ENCODE data around the gene TUBB2A.
"Not testable (repeated sequence)": the region's sequence is repeated elsewhere in the genome, so short reads cannot be mapped to it uniquely, and the experiment has no call there.

TUBB2A gene

DNA sequence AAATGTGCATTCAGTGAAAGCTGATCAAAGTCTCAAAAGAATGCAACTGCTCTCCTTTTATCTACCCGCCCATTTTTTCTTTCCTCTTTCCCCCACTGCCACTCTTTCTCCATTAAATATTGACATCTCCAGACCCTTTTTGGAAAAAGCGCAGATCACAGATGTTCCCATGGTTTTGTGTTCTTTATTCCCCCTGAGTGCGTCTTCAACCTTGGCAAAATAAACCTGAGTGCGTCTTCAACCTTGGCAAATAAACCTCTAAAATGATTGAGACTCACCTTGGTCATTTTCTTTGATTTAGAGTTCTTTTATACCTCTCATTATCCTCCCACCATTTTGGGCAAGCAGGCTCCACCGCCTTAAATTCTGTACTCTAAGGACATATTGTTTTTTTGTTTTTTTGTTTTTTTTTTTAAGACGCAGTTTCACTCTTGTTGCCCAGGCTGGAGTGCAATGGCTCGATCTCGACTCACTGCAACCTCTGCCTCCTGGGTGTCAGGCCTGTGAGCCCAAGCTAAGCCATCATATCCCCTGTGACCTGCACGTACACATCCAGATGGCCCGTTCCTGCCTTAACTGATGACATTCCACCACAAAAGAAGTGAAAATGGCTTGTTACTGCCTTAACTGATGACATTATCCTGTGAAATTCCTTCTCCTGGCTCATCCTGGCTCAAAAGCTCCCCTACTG, 9.3 kb upstream of the TUBB2A start:
- peak overlapping the region; percentile 67; the same call in 1 of the 2 replicates for H3K4me3 ChIP-seq (ENCODE audit: low read depth, low read length)

GRCh38 chr6:3165631-3166534, 8.5 kb upstream of the TUBB2A start:
- peaks cover 49% of the 10 kb centered on the region for H3K4me1 ChIP-seq (ENCODE audit: control insufficient read depth, insufficient read depth, low read length)
- H3K27ac ChIP-seq (ENCODE audit: low read depth, low read length): peak overlapping the region; percentile 98
- H3K4me3 ChIP-seq (ENCODE audit: low read depth, low read length): peak overlapping the region; percentile 45
- H3K27me3 ChIP-seq (ENCODE audit: control insufficient read depth, insufficient read depth, low read length): no peaks in the 10 kb centered on the region
- no peaks in the 10 kb centered on the region for H3K9me3 ChIP-seq (ENCODE audit: control insufficient read depth, insufficient read depth, low read depth, low read length)
- no peaks in the 10 kb centered on the region; the same call in 1 of the 2 replicates for H3K36me3 ChIP-seq (ENCODE audit: control insufficient read depth, insufficient read depth, low read length)
- H3K9ac ChIP-seq (ENCODE audit: low read length): peak overlapping the region; percentile 88

More for the DNA sequence above, 9.3 kb upstream of the TUBB2A start:
- H3K4me1 ChIP-seq (ENCODE audit: control insufficient read depth, insufficient read depth, low read length): peaks cover 46% of the 10 kb centered on the region
- peak overlapping the region; percentile 98 for H3K27ac ChIP-seq (ENCODE audit: low read depth, low read length)
- H3K27me3 ChIP-seq (ENCODE audit: control insufficient read depth, insufficient read depth, low read length); H3K36me3 ChIP-seq (ENCODE audit: control insufficient read depth, insufficient read depth, low read length); H3K9me3 ChIP-seq (ENCODE audit: control insufficient read depth, insufficient read depth, low read depth, low read length): not testable (repeated sequence)
- H3K9ac ChIP-seq (ENCODE audit: low read length): peak overlapping the region; percentile 88

DNA sequence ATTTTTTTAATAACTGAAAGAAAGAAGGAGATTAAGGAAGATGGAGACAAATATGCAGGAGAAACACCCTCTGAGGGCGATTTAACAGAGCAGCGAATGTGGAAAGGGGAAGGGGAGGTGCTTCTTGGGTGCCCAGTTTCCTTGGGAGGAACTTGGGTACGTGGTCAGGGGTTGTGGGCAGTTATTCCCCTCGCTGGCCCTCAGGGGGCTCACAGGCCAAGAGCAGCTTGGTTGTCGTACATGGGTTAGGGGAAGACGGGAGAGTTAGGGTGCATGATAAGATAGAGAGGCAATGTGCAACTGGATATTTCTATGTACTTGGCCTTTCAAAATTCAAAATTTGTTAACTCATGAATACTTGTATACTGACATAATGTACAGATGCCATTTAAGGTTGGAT, 7.0 kb upstream of the TUBB2A start:
- H3K4me1 ChIP-seq (ENCODE audit: control insufficient read depth, insufficient read depth, low read length): peaks cover 62% of the 10 kb centered on the region

GRCh38 chr6:3163248-3163594, 5.9 kb upstream of the TUBB2A start:
- Histone ChIP-seq H3K4me1 (ENCODE audit: control insufficient read depth, insufficient read depth, low read length) (peaks cover 72% of the 10 kb centered on the region), H3K27ac (ENCODE audit: low read depth, low read length) (peak overlapping the region; percentile 82; the same call in 1 of the 2 replicates), H3K9me3 (ENCODE audit: control insufficient read depth, insufficient read depth, low read depth, low read length) (no peaks in the 10 kb centered on the region), H3K9ac (ENCODE audit: low read length) (peak overlapping the region; percentile 88), H3K36me3 (ENCODE audit: control insufficient read depth, insufficient read depth, low read length) (no peaks in the 10 kb centered on the region), H3K27me3 (ENCODE audit: control insufficient read depth, insufficient read depth, low read length) (no peaks in the 10 kb centered on the region), H3K4me3 (ENCODE audit: low read depth, low read length) (peak overlapping the region; percentile 74)

More for the DNA sequence above, 7.0 kb upstream of the TUBB2A start:
- Histone ChIP-seq H3K36me3 (ENCODE audit: control insufficient read depth, insufficient read depth, low read length) (no peaks in the 10 kb centered on the region), H3K27ac (ENCODE audit: low read depth, low read length) (peak overlapping the region; percentile 98; the same call in 1 of the 2 replicates), H3K9me3 (ENCODE audit: control insufficient read depth, insufficient read depth, low read depth, low read length) (no peaks in the 10 kb centered on the region), H3K9ac (ENCODE audit: low read length) (peak overlapping the region; percentile 88), H3K27me3 (ENCODE audit: control insufficient read depth, insufficient read depth, low read length) (no peaks in the 10 kb centered on the region), H3K4me3 (ENCODE audit: low read depth, low read length) (peak overlapping the region; percentile 45; the same call in 1 of the 2 replicates)

DNA sequence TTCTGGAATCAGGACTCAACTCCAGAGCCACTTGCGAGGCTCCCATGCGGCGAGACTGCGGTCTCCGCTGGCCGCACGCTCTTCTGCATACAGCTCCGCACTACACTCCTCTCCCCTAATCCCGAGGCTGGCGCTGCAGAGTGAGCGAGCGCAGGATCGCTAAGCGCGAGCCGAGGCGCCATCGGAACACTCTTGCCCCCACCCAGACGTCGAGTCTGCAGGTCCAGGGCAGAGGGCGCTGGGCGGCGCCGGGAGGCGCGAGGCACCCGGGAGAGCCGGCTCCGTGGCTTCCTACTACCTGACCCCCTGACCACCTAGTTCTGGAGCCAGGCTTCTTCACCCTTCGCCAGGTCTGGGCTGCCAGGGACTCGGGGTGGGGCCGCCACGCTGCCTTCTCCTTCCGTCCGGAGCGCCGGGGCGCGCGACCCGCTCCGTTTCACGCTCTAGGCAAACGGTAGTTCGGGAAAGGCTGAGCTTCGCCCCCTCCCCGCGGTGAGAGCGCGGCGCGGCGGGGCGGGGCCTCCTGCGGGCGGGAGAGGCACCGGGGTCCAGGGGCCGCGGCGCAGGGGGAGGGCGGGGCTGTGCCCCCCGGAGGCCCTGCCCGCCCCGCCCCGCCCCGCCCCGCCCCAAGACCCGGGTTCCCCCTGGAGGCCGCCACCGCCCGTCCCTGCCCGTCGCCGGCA, 5.4 kb upstream of the TUBB2A start:
- Histone ChIP-seq H3K9me3 (ENCODE audit: control insufficient read depth, insufficient read depth, low read depth, low read length) (no peaks in the 10 kb centered on the region), H3K4me1 (ENCODE audit: control insufficient read depth, insufficient read depth, low read length) (peaks cover 73% of the 10 kb centered on the region), H3K27me3 (ENCODE audit: control insufficient read depth, insufficient read depth, low read length) (no peaks in the 10 kb centered on the region), H3K4me3 (ENCODE audit: low read depth, low read length) (peak overlapping the region; percentile 74), H3K36me3 (ENCODE audit: control insufficient read depth, insufficient read depth, low read length) (no peaks in the 10 kb centered on the region), H3K27ac (ENCODE audit: low read depth, low read length) (peak overlapping the region; percentile 95; the same call in 1 of the 2 replicates), H3K9ac (ENCODE audit: low read length) (peak overlapping the region; percentile 99)

DNA sequence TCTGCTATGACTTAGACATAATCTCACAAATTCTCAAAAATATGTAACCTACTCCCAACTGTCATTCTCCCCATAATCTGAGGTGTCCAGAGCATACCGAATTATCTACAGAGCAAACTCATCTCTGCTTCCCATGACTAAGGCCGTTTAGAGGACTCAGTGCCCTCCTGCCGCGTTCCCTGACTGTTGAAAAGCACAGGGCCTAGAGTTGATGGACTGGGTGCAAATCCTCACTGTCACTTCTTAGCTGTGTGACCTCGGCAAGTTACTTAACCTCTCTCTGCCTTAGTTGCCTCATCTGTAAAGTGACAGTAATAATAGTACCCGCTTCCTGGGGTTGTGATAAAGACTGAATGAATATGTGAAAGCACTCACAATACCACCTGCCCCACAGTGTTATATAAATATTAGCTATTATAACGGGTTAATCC, 4.7 kb upstream of the TUBB2A start:
- H3K4me1 ChIP-seq (ENCODE audit: control insufficient read depth, insufficient read depth, low read length): peaks cover 69% of the 10 kb centered on the region
- H3K9me3 ChIP-seq (ENCODE audit: control insufficient read depth, insufficient read depth, low read depth, low read length): no peaks in the 10 kb centered on the region
- peak overlapping the region; percentile 74 for H3K4me3 ChIP-seq (ENCODE audit: low read depth, low read length)

GRCh38 chr6:3159805-3160781, 2.7 kb upstream of the TUBB2A start:
- Histone ChIP-seq H3K36me3 (ENCODE audit: control insufficient read depth, insufficient read depth, low read length) (peaks cover 11% of the 10 kb centered on the region), H3K27ac (ENCODE audit: low read depth, low read length) (peak overlapping the region; percentile 59; the same call in 1 of the 2 replicates), H3K4me3 (ENCODE audit: low read depth, low read length) (peak overlapping the region; percentile 46), H3K9ac (ENCODE audit: low read length) (peak overlapping the region; percentile 76), H3K9me3 (ENCODE audit: control insufficient read depth, insufficient read depth, low read depth, low read length) (no peaks in the 10 kb centered on the region), H3K27me3 (ENCODE audit: control insufficient read depth, insufficient read depth, low read length) (no peaks in the 10 kb centered on the region), H3K4me1 (ENCODE audit: control insufficient read depth, insufficient read depth, low read length) (peaks cover 50% of the 10 kb centered on the region)

More for the DNA sequence above, 4.7 kb upstream of the TUBB2A start:
- H3K27me3 ChIP-seq (ENCODE audit: control insufficient read depth, insufficient read depth, low read length): no peaks in the 10 kb centered on the region
- H3K36me3 ChIP-seq (ENCODE audit: control insufficient read depth, insufficient read depth, low read length): no peaks in the 10 kb centered on the region
- H3K27ac ChIP-seq (ENCODE audit: low read depth, low read length): peak overlapping the region; percentile 95; the same call in 1 of the 2 replicates
- peak overlapping the region; percentile 99 for H3K9ac ChIP-seq (ENCODE audit: low read length)

GRCh38 chr6:3156184-3157130, 887 bp downstream of the TUBB2A start:
- H3K9me3 ChIP-seq (ENCODE audit: control insufficient read depth, insufficient read depth, low read depth, low read length): not testable (repeated sequence)

GRCh38 chr6:3155416-3155815, 1.9 kb downstream of the TUBB2A start:
- peak overlapping the region; percentile 41 for H3K9ac ChIP-seq (ENCODE audit: low read length)
- H3K27me3 ChIP-seq (ENCODE audit: control insufficient read depth, insufficient read depth, low read length); H3K9me3 ChIP-seq (ENCODE audit: control insufficient read depth, insufficient read depth, low read depth, low read length); H3K27ac ChIP-seq (ENCODE audit: low read depth, low read length): not testable (repeated sequence)
- H3K4me1 ChIP-seq (ENCODE audit: control insufficient read depth, insufficient read depth, low read length): peaks cover 21% of the 10 kb centered on the region
- H3K4me3 ChIP-seq (ENCODE audit: low read depth, low read length): peak overlapping the region; percentile 39; the same call in 1 of the 2 replicates
- H3K36me3 ChIP-seq (ENCODE audit: control insufficient read depth, insufficient read depth, low read length): peaks cover 49% of the 10 kb centered on the region

More at GRCh38 chr6:3156184-3157130, 887 bp downstream of the TUBB2A start:
- Histone ChIP-seq H3K27ac (ENCODE audit: low read depth, low read length) (peak overlapping the region; percentile 59; the same call in 1 of the 2 replicates), H3K9ac (ENCODE audit: low read length) (peak overlapping the region; percentile 93), H3K4me1 (ENCODE audit: control insufficient read depth, insufficient read depth, low read length) (peaks cover 28% of the 10 kb centered on the region), H3K4me3 (ENCODE audit: low read depth, low read length) (peak overlapping the region; percentile 91), H3K36me3 (ENCODE audit: control insufficient read depth, insufficient read depth, low read length) (peaks cover 41% of the 10 kb centered on the region)
- H3K27me3 ChIP-seq (ENCODE audit: control insufficient read depth, insufficient read depth, low read length): not testable (repeated sequence)

All from HUES6 (cell line).